ENCODE data around the gene SCG5.

DNA sequence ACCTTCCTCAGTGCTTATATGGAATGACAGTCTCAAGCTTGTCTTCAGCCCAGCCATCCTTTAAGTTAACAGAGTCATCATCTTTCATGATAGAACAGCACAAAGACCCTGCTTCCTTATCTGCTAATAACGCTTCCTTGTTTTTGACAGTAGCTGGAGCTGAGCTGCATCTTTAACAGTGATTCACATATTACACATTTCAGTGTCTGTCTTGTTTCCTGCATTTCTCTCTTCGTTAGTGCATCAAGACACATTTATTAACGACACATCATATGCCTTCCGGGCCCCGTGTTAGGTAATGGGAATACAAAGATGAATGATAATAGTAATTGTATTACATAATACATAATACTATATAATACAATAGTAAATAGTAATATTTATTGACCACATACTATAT is 46.0 kb downstream of the SCG5 start:
- TF ChIP-seq EZH2 (IDR thresholded peaks at IDR 0.05; ENCODE audit: borderline replicate concordance, low read depth, low read length, severe bottlenecking) (no peak), POLR2A (IDR thresholded peaks at IDR 0.05; ENCODE audit: low read depth, low read length) (no peak), FOS (IDR thresholded peaks at IDR 0.05; ENCODE audit: borderline replicate concordance, insufficient read depth, low read length) (peak; percentile 27)
- TF ChIP-seq, protein P1, sequence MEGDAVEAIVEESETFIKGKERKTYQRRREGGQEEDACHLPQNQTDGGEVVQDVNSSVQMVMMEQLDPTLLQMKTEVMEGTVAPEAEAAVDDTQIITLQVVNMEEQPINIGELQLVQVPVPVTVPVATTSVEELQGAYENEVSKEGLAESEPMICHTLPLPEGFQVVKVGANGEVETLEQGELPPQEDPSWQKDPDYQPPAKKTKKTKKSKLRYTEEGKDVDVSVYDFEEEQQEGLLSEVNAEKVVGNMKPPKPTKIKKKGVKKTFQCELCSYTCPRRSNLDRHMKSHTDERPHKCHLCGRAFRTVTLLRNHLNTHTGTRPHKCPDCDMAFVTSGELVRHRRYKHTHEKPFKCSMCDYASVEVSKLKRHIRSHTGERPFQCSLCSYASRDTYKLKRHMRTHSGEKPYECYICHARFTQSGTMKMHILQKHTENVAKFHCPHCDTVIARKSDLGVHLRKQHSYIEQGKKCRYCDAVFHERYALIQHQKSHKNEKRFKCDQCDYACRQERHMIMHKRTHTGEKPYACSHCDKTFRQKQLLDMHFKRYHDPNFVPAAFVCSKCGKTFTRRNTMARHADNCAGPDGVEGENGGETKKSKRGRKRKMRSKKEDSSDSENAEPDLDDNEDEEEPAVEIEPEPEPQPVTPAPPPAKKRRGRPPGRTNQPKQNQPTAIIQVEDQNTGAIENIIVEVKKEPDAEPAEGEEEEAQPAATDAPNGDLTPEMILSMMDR (IDR thresholded peaks at IDR 0.05; ENCODE audit: extremely low read depth in 1 of 2, insufficient read depth in 1 of 2, low read depth in 1 of 2, low read length in 2 of 2): no peak
